Fibroblast of skin of right quadriceps (primary cell): Measurements from ENCODE around the gene CTAGE9.
"Not testable (repeated sequence)": the region's sequence is repeated elsewhere in the genome, so short reads cannot be mapped to it uniquely, and the experiment has no call there.

Source experiments
- DNase-seq: peaks from one replicate; pipeline ENCODE4 v3.0.0-alpha.2; 2013

Gene CTAGE9

DNA sequence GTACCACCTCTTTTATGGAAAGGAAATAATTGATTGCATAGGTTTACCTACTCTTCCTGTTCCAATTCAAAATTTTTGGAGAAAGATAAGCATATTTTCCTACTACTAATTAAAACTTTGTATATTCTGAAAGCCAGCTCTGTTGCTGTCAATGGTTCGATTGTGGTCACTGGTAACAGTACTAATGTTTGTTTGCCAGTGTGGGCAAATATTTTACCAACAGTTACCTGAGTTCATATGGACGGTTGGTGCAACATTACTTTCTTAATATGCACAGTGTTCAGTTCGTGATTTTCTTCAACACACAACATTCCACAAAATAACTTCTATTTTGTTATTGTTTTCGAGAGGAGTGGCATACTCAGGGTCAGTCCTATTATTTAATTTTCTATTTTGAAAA lies 17.1 kb upstream of the CTAGE9 start:
- DNase-seq: no peak

- no peak for DNase-seq
Measured at GRCh38 chr6:131727467-131727866, 16.6 kb upstream of the CTAGE9 start.

DNA sequence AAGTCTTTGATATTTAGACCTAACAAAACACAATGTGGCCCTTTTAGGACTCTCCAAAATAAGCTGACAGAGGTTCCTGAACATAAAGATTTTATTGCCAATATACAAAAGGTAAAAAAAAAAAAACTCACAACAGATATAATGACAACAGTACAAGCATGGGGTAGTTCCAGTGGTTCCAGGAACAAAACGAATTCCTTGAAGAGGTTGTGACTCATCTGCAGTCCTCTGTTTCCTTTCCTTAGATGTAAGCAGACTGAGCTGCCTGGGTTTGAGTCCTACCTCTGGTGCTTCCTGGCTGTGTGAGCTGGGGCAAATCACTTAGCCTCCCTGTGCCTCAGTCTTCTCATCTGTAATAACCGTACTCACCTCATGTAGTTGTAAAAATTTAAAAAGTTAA lies 13.3 kb upstream of the CTAGE9 start:
- no peak for DNase-seq

- DNase-seq: no peak
Measured at GRCh38 chr6:131721161-131721560, 10.3 kb upstream of the CTAGE9 start.

DNA sequence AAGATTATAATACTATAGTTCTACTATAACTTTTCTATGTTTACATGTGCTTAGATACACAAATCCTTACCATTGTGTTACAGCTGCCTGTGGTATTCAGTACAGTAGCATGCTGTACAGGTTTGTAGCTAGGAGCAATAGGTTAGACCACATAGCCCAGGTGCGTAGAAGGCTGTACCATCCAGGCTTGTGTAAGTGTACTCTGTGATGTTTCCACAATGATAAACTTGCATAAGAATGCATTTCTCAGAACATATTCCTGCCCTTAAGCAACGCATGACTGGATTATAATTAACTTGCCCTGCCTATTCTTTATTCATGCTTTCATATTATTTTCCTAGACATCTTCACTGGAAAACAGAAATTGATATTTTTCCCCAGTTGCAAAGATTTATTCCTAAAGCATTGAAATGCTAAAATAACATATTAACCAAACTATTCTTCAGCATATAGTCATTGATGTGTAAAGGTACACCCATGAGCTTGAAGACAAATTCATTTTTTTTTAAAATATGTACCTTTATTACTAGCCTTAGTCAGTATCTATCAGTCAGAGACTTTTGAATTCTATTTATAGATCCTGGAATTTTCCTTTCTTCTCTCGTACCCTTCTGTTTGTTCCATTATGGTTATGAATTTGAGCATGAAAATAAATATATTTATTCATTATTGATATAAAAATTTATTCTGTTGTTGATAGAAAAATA lies 7.2 kb upstream of the CTAGE9 start:
- DNase-seq: no peak

DNA sequence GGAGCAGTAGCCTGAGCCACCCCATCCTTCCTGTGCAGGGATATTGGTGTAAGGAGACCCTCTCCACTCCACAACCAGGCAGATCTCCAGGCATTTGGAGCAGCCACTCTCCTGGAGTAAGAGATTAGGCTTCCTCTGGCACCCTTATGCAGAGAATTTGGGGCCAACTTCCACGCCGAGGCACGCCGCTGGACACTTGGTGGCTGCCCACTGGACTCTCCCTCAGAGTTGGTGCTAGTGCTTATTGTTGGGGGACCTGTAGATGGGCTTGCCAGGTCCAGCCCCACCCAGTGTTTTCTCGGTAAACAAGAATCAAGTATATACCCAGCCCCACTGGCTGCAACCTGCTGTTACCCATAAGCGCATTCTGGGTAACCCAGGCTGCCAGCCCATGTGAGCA lies 4.8 kb upstream of the CTAGE9 start:
- not testable (repeated sequence) for DNase-seq

DNA sequence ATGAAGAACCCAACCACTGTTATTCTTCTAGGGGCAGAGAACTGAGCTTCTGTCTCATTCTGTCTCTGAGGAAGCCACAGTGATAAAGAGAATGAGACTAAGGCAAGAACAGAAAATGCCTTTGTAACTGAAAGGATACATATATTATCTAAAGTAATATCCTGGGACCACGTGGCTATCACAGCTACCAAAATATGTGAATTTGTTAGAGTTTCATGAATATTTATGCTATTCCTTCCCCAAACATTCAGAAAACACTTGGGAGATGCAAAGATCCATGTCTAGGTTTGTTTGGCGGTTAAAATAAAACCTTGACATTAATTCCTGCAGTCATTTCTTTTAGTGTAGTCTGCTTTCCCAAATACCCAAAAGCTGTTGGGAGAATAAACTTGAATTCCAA lies 6.9 kb downstream of the CTAGE9 start:
- not testable (repeated sequence) for DNase-seq

- DNase-seq: not testable (repeated sequence)
Measured at GRCh38 chr6:131700851-131701250, 10.0 kb downstream of the CTAGE9 start.

DNA sequence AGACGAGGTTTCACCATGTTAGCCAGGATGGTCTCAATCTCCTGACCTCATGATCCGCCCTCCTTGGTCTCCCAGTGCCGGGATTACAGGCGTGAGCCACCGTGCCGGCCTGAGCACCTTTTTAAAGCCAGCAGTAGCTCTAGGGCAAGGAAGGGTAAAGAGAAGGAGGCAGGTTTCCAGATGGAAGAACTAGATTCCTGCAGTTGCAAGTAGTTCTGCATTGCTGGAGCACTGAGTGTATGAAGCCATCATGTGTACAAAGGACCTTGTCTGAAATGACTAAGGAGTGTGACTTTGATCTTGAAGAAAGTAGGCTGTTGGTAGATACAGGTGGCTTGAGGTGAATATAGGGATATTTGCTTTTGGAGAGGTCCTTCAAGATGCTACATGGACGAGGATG lies 13.9 kb downstream of the CTAGE9 start:
- no peak for DNase-seq

GRCh38 chr6:131694832-131695426 lies 15.9 kb downstream of the CTAGE9 start:
- DNase-seq: peak; percentile 68

DNA sequence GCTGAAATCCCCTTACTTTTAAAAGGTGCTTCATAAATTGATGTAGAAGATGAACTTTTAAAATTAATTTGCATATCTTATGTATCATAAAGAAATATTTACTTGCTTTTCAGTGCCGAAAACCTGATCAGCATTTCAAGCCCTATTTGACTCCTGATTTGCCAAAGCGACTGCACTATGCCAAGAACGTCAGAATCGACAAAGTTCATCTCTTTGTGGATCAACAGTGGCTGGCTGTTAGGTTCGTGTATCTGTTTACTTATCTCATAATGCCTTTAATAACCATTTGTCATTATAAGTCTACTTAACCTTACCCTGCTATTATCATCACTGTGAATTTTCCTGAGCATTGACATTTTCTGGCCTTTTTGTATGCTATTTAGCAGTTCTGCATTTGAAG lies 17.4 kb downstream of the CTAGE9 start:
- DNase-seq: no peak

- DNase-seq: no peak
Measured at GRCh38 chr6:131692589-131692988, 18.2 kb downstream of the CTAGE9 start.

DNA sequence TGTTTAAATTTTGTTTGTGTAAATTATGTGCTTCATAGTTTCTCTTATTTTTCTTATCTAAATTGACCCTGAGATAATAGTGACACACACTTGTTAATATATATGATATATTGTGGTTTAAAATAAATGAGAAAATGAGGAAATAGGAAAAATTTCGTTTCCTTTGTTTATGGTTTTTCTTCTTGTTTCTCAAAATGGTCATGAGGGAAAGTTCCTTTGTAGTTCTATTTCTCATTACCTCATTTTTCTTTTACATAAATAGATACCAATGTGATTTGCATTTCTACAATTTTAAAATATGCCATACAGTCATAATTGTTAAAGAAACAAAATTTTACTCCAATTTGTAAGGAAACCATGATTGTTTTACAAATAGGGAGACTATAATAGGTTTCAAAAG lies 18.8 kb downstream of the CTAGE9 start:
- DNase-seq: no peak

DNA sequence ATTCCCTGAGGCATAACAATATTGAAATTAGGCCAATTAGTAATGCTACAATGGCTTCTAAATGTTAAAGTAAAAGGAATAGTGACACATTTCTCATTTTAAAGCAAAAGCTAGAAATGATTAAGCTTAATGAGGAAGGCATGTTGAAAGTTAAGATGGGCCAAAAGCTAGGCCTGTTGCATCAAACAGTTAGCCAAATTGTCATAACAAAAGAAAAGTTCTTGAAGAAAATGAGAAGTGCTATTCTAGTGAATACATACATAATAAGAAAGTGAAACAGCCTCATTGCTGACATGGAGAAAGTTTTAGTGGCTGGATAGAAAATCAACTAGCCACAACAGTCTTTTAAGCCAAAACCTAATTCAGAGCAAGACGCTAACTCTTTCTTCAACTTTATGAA lies 22.5 kb downstream of the CTAGE9 start:
- DNase-seq: no peak

DNA sequence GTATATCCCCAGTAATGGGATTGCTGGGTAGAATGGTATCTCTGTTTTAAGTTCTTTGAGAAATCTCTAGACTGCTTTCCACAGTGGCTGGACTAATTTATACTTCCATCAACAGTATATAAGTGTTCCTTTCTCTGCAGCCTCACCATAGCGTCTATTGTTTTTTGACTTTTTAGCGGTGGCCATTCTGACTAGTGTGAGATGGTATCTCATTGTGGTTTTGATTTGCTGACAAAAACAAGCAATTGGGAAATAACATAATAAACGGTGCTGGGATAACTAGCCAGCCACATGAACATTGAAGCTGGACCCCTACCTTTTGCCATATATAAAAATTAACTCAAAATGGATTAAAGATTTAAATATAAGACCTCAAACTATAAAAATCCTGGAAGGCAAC lies 23.8 kb downstream of the CTAGE9 start:
- no peak for DNase-seq

DNA sequence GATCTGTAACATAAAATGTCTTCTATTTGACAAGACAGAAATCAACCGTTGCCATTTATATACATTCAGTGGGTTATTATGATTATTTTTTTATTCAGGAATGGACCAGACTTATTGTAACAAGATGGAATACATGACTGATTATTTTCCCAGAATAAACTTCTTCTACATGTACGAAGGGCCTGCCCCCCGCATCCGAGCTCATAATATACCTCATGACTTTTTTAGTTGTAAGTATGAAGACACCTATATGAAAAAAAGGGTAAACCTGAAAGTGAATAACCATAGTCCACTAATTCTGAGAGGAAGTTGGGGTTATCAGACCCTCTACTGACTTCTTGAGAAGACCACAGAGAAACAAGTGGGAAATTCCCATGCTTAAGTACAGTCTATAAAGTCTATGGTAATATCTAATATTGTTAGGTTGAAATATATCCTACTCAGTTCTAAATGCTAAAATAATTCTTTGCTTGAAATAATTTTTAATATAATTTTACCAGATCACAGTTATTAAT lies 25.5 kb downstream of the CTAGE9 start:
- no peak for DNase-seq

DNA sequence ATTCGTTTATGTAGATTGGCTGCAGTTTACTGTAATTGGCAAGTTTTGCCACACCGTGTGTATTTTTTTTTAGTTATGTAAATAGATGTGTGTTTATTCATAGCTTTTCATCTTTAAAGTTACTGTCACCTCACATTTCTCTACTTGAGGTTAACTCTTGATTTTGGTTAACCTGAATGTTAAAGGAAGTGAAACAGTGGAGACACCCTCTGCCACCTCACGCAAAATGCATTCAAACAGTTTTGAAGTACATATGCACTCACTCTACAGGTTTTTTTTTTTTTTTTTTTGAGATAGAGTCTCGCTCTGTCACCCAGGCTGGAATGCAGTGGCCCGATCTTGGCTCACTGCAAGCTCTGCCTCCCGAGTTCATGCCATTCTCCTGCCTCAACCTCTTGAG lies 27.3 kb downstream of the CTAGE9 start:
- DNase-seq: no peak

- no peak for DNase-seq
Measured at GRCh38 chr6:131682442-131682841, 28.4 kb downstream of the CTAGE9 start.

GRCh38 chr6:131681585-131681984 lies 29.2 kb downstream of the CTAGE9 start:
- DNase-seq: no peak

GRCh38 chr6:131680868-131681267 lies 29.9 kb downstream of the CTAGE9 start:
- DNase-seq: no peak

GRCh38 chr6:131678442-131678841 lies 32.4 kb downstream of the CTAGE9 start:
- no peak for DNase-seq

DNA sequence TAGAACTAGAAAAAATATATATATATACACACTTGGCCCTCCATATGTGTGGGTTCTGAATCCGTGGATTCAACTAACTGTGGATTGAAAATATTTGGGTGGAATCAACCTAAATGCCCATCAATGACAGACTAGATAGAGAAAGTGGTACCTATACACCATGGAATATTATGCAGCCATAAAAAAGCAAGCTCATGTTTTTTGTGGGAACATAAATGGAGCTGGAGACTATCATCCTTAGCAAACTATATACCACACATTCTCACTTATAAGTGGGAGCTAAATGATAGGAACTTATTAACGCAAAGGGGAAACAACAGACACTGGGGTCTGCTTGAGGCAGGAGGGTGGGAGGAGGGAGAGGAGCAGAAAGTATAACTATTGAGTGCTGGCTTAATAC lies 37.6 kb downstream of the CTAGE9 start:
- DNase-seq: no peak

DNA sequence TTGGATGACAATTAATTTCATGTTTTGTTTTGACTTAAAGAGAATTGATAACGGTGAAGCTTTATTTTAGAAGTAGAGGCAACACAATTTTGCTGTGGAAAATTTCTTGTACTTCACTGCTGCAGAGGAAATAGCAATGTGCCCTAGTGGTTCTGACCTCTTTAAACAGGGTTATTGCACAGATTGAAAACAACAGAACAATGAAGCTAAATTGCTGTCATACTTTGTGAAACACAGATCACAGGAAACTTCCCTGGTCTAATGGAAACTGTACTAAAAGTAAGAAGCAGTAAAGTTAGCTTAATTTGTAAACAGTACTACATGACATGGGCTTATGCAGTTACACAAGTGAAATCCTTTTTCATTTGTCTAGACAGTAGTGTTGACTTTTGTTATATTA lies 40.9 kb downstream of the CTAGE9 start:
- no peak for DNase-seq

DNA sequence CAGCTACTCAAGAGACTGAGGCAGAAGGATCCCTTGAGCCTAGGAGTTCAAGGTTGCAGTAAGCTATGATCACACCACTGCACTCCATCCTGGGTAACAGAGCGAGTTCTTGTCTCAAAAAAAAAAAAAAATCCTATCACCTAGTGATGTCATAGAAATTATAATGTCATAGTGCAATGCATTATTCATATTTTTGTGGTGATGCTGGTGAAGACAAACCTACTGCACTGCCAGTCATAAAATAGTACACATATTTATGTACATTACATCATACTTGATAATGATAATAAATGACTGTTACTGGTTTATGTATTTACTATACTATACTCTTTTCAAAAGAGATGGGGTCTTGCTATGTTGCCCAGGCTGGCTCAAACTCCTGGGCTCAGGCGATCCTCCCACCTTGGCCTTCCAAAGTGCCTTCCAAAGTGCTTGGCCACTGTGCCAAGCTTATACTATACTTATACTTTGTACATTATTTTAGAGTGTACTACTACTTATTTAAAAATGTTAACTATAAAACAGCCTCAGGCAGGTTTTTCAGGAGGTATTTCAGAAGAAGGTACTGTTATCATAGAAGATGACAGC lies 47.1 kb downstream of the CTAGE9 start:
- DNase-seq: no peak
